Measurements from ENCODE around the gene SUPT6H.

The SUPT6H gene

DNA sequence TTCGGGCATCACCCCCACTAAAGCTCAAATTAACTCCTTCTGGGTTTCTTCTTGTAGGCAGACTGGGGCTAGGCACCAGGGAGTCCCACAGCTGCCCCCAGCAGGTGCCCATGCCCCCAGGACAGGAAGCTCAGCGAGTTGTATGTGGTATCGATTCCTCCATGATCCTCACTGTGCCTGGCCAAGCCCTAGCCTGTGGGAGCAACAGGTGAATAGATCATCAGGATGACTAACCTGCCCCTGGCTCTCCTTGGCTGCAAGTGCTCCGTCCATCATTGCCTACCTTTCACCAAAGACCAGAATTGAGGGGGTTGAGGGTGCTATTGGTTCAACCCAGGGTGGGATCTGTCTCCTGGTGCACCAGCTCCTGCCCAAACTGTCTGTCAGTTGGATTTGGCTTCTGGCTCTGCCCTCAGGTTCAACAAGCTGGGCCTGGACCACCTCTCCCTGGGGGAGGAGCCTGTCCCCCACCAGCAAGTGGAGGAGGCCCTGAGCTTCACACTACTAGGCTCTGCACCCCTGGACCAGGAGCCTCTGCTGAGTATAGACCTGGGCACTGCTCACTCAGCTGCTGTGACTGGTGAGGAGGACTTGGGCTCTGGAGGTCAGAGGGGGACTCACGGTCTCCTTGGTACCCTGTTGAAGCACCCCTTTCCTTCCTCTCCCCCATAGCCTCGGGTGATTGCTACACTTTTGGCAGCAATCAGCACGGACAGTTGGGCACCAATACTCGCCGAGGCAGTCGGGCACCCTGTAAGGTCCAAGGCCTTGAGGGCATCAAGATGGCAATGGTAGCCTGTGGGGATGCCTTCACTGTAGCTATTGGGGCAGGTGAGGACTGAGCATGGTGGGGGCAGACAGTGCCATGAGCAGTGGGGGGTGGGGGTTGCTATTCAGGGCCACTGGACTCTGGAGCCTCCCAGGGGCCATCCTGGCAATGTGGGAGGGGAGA, 78.7 kb downstream of the SUPT6H start:
- no peak for DNase-seq

DNA sequence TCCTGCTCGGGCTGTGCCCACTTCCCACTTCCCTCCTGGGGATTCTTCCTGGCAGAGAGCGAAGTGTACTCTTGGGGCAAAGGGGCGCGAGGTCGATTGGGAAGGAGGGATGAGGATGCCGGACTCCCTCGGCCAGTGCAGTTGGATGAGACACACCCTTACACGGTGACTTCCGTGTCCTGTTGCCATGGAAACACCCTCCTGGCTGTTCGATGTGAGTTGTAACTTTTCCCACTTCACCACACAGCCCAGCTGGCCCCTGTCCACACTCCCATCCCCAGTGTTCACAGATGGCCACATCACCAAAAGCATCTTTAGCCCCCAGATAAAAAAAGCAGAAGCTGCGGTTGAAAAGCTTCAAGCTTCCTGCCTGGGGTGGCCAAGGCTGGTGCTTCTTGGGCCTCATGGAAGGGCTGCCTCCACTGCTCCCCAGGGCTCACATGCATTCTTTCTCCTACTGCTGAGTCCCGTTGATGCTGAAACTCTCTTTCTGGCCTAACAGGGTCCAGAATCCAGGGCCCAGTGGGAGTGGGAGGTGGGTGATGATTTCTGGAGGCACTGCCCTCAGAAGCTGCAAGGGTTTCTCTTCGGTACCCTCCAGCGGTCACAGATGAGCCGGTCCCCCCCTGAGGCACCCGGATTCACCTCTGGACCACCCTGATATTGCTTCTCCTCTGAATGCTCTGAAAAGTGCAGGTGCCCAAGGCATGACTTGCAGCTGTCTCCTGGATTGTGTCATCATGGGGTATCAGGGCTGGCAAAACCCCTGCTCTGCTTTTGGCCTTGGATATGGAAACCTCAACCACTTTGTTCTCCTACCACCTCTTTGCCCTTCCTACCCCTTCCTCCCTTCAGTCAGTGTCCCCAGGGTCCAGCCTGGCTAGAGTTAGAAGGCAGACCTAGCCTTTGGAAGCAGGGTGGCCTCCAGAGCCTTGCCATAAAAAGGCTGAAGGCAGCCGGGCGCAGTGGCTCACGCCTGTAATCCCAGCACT, 79.6 kb downstream of the SUPT6H start:
- DNase-seq = no peak

DNA sequence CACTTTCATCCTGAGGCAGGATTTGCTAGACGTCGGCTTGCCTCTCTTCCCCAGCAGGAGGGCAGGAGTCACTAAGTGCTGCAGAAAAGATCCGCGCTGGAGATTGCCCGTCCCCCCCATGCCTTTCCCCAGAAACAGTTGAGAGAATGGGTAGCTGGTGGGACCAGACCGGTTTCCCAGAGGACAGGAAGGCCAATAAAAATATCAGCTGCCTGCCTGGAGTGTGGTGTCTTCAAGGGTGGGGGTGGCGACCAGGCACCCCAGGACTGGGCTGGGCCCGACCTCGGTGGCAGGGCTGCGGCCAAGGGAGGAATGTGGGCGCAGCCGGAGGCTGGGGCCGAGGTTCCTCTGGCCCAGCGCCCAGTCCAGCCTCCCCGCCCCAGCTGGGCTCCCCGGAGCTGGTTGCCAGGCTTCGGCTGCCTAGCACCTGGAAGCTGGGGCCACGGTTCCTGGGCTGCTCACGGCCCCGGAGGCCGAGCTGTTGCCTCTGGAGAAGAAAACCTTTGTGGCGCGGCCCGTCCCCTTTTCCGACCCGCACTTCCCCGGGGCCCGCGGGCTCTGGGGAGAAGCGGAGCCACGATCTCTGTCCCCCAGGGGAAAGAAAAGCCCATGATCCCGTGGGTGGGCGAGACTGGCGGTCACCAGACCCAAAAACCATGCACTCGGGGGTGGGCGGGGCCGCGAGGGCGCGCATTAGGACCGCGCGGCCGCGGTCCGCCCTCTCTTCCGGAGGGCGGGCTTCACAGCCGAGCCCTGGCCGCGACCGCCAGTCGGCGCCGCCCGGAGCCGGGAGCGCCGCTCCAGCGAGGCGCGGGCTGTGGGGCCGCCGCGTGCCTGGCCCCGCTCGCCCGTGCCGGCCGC, 81.5 kb downstream of the SUPT6H start, which contains the start of gene TRAF4:
Gene TRAF4 (plus strand): TSS at position 769 of the 861 bp plus-strand sequence. CDS start 102 bp downstream, outside the sequence.
- DNase-seq = peak; percentile 79

DNA sequence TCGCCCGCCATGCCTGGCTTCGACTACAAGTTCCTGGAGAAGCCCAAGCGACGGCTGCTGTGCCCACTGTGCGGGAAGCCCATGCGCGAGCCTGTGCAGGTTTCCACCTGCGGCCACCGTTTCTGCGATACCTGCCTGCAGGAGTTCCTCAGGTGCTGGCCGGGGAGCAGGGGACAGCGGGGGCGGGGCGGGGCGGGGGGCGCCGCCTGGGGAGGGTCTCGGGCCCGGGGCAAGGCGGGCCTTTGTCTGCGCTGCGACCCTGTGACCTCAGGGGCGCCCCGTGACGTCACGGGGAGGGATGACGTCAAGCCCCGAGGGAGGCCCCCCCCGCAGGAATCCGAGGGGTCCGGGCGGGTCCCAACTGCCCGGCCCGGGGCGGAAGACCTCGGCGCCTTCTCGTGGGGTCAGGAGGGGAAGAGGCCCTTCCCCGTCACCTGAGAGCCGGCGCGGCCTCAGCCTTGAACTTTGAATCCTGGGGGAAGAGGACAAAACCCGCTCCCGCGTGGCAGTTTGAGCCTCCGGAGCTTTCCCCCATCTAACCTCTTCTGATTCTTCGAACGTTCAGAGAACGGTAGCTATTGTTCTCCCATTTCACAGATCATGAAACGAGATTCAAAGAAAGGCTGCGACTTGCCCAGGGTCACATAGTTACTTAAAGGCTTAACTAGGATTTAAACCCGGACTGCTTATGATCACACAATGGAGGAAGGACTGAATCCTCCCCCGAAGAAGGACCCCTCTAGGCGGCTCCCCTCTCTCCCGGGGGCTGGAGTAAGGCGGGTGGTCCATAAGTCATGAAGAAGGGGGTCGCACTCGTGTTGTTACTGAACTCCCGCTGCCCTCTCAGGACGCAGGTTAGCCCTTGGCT, 82.3 kb downstream of the SUPT6H start:
- DNase-seq = no peak

DNA sequence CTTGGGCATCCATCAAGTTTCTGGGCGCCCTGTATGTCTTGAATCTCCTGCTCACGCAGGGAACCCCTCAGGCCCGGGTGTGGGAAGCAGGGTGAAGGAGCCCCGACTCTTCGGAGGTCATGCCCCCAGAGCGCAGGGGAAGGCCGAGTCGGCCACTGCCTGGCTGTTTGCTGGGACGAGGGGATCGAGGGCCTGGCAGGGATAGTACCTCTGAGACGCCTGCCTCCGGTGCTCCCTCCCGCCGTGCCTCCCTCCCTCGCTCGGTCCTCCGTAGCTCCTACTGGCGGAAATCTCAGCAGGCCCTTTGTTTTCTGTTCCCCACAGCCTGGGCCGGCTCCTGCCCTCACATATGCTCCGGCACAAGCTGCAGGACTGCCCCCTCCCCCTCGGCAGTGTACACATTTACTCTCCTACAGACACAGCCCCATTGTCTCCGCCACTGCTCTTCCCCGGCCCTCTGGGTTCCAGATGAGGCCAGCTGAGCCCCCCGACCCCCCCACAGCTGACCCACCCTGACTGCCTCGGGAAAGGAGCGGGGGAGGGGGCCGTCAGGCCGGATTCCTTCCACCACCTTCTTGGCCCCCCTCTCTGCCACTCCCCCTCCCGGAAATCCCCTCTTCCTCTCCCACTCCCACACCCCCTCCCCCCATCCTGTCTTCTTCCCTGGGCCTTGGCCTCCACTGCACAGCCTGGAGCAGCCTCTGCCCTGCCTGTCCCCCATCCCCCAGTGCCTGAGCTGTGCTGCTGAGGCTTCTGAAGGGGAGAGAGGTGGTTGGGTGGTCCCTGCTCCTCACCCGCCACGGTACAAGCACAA, 83.2 kb downstream of the SUPT6H start:
- DNase-seq = peak; percentile 30

DNA sequence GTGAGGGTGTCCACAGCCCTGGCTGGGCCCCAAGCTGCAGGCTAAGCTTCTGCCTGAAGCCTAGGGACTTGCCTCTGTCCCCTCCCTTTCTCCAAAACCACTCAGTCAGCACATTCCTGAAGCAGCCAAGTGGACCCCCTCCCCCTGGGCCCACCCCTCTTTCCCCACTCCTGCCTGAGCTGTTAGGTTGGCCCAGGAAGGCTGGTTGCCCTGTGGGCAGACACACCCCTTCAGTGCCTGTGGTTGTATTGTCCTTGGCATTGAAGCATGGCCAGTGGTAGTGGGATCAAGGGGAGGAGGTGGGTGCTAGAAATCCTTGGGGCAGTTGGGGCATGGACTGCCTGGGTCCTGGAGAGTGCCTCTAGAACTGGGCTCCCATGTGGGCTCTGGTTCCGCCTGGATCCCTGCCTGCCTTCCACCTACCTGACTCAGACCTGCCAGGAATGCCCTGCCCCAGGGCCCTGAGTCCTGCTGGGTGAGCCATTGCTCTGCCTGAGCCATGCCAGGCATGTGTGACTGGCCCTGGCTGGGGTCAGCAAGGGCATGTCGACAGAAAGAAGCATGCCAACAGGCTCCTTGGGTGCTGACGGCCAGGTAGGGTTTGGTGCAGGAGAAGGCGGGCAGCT, 83.9 kb downstream of the SUPT6H start:
- no peak for DNase-seq

DNA sequence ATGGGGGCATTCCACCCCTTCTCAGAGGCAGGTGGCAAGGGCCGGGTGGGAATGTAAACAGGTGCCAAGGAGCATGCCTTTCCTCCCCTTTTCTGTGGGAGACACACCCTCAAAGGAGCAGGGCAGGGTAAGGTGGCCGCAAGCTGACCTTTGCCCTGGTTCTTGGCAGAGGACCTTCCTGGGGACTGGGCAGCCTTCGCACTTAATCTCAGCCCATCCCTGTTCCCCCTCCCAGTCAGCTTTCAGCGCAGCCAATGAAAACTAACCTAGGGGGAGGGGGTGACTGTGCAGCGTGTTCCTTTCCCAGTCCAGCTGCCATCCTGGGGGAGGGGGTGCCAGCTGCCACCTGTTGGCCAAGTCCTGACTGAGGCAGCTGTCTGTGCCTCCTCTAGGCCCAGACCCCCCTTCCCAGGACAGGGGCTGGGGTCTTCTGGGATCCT, 84.6 kb downstream of the SUPT6H start:
- no peak for DNase-seq

DNA sequence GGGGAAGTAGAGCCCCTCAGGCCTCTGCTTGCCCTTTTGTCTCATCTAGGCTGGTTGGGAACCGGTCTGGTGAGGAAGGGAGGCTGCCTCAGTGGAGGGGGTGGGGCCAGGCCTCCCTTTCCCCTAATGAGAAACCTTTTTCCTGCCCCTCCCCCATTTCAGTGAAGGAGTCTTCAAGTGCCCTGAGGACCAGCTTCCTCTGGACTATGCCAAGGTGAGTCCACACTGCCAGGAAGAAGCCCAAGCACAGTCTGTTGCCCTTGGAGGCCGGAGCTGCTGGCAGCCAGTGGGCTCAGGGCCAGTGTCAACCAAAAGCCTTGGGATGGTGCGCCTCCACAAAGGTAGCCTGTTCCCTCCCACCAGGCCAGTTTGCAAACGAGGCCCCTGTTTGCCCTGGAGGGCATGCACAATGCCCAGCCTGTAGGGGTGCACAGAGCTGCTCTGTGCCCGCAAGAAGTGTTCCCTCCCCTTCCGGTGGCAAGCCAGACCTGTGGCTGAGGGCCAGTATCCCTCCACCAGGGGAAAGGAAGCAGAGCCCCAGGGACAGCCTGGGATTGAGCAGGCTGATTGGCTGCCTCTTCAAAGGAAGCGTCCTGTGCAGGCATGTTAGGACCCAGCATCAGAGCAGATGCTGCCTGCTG, 85.2 kb downstream of the SUPT6H start:
- no peak for DNase-seq

DNA sequence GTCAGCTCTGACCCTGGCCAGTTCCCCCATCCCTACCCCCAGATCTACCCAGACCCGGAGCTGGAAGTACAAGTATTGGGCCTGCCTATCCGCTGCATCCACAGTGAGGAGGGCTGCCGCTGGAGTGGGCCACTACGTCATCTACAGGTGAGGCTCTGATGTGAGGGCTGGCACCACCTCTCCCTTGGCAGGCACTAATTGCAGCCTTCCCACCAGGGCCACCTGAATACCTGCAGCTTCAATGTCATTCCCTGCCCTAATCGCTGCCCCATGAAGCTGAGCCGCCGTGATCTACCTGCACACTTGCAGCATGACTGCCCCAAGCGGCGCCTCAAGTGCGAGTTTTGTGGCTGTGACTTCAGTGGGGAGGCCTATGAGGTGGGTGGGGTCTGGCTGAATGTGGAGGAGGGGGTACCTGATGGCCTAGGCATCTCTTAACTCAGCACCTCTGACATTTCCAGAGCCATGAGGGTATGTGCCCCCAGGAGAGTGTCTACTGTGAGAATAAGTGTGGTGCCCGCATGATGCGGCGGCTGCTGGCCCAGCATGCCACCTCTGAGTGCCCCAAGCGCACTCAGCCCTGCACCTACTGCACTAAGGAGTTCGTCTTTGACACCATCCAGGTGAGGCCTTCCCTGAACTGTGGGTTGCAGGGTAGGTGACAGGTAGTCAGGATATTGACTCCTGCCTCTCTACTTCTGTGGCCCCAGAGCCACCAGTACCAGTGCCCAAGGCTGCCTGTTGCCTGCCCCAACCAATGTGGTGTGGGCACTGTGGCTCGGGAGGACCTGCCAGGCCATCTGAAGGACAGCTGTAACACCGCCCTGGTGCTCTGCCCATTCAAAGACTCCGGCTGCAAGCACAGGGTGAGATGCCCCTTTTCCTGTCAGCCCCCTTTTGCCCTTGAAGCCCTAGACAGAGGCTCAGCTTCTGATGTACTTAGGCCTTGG, 86.1 kb downstream of the SUPT6H start:
- no peak for DNase-seq

DNA sequence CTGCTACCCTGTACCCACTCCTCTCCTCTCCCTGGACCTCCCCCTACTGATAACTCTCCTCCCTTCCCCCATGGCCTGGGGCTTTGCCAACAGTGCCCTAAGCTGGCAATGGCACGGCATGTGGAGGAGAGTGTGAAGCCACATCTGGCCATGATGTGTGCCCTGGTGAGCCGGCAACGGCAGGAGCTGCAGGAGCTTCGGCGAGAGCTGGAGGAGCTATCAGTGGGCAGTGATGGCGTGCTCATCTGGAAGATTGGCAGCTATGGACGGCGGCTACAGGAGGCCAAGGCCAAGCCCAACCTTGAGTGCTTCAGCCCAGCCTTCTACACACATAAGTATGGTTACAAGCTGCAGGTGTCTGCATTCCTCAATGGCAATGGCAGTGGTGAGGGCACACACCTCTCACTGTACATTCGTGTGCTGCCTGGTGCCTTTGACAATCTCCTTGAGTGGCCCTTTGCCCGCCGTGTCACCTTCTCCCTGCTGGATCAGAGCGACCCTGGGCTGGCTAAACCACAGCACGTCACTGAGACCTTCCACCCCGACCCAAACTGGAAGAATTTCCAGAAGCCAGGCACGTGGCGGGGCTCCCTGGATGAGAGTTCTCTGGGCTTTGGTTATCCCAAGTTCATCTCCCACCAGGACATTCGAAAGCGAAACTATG, 87.0 kb downstream of the SUPT6H start:
- DNase-seq = no peak

DNA sequence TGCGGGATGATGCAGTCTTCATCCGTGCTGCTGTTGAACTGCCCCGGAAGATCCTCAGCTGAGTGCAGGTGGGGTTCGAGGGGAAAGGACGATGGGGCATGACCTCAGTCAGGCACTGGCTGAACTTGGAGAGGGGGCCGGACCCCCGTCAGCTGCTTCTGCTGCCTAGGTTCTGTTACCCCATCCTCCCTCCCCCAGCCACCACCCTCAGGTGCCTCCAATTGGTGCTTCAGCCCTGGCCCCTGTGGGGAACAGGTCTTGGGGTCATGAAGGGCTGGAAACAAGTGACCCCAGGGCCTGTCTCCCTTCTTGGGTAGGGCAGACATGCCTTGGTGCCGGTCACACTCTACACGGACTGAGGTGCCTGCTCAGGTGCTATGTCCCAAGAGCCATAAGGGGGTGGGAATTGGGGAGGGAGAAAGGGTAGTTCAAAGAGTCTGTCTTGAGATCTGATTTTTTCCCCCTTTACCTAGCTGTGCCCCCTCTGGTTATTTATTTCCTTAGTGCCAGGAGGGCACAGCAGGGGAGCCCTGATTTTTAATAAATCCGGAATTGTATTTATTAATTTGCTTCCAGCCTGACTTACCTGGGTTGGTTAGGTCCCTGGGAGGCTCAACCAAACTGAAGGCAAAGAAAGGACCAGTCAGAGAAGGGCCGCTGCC, 87.6 kb downstream of the SUPT6H start:
- no peak for DNase-seq

DNA sequence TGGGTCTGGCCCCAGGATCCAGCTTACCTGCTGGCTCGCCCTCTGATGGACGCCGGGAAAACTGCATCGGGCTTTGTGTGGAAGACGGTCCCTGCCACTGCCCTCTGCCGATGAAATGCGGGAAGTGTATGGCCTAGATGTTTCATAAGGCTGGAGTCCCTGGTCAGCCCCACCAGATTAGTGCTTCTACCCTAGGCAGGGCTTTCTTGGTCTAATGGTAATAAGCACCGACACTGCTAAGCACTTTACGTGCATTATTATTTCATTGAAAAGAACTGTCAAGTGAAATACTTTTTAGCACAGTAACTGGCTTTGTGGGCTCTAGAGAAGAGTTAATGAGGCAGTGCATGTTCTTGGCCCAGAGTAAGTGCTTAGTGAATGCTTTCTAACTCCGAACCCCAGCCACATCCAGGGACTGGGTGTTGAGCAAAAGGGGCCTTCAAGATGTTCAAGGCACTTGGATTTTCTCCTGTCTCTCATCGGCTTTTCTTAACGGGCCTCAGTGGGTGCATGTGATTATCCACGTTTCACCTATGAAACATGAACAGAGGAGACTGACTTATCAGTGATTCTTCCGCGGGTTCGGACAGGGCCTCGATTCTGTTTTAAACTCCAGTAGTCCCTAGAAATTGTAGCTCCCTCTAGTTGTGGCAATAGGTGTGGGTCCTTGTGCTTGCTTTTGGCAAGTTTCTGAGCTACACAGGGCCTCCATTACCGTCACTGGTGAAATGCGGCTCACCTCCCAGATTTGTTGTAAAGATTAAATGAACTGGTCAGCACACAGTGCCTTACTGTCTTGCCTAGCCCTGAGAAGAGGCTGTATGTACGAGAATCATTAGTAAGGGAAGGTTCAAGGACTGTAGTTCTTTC, 88.4 kb downstream of the SUPT6H start:
- DNase-seq = peak; percentile 79

DNA sequence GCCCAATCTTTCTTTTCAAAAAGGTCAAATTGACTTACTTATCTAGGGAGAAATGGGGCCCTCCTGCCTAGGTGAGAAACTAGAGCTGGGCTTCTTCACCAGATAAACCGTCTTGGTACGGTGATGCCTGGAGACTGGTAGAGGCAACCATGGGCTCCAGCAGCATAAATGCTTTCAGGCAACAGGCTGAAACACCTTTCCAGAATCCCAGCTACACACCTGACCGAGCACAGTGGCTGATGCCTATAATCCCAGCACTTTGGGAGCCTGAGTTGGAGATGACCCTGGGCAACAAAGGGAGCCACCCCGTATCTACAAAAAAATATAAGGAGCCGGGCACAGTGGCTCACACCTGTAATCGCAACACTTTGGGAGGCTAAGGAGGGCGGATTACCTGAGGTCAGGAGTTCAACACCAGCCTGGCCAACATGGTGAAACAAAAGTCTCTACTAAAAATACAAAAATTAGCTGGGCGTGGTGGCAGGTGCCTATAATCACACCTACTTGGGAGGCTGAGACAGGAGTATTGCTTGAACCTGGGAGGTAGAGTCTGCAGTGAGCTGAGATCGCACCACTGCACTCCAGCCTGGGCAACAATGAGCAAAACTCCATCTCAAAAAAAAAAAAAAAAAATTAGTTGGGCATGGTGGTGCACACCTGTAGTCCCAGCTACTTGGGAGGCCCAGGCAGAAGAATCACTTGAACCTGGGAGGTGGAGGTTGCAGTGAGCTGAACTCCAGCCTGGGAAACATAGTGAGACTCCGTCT, 89.8 kb downstream of the SUPT6H start:
- no peak for DNase-seq

Data from NCI-H2227 treated with DMSO at 0.1 percent for 48 hours (cell line).